ENCODE results near the gene INSRR.

The INSRR gene

GRCh38 chr1:156836041-156836654, 22.8 kb downstream of the INSRR start:
- intact Hi-C loops (cut with DNase I; ENCODE audit: low total_unique reads): no loop called here
- H3K9me3 ChIP-seq: no peaks in the 10 kb centered on the region
- H3K27ac ChIP-seq: no peak overlapping the region
- no peaks in the 10 kb centered on the region for H3K4me1 ChIP-seq
- DNase-seq: no peak
- TF ChIP-seq, protein P1, sequence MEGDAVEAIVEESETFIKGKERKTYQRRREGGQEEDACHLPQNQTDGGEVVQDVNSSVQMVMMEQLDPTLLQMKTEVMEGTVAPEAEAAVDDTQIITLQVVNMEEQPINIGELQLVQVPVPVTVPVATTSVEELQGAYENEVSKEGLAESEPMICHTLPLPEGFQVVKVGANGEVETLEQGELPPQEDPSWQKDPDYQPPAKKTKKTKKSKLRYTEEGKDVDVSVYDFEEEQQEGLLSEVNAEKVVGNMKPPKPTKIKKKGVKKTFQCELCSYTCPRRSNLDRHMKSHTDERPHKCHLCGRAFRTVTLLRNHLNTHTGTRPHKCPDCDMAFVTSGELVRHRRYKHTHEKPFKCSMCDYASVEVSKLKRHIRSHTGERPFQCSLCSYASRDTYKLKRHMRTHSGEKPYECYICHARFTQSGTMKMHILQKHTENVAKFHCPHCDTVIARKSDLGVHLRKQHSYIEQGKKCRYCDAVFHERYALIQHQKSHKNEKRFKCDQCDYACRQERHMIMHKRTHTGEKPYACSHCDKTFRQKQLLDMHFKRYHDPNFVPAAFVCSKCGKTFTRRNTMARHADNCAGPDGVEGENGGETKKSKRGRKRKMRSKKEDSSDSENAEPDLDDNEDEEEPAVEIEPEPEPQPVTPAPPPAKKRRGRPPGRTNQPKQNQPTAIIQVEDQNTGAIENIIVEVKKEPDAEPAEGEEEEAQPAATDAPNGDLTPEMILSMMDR (IDR thresholded peaks at IDR 0.05): no peak
- peaks cover 0 to 75% of the 10 kb centered on the region in 2 donors for H3K27me3 ChIP-seq
- no peaks in the 10 kb centered on the region for H3K36me3 ChIP-seq
- H3K4me3 ChIP-seq: no peak overlapping the region

- no peaks in the 10 kb centered on the region for H3K9me3 ChIP-seq
- H3K36me3 ChIP-seq: no peaks in the 10 kb centered on the region
- peaks cover 0 to 69% of the 10 kb centered on the region in 2 donors for H3K27me3 ChIP-seq
- intact Hi-C loops (cut with DNase I; ENCODE audit: low total_unique reads): no loop called here
- TF ChIP-seq, protein P1 (IDR thresholded peaks at IDR 0.05): no peak
- no peak overlapping the region for H3K4me3 ChIP-seq
- H3K27ac ChIP-seq: no peak overlapping the region
- H3K4me1 ChIP-seq: no peaks in the 10 kb centered on the region
- DNase-seq: no peak
Observed at GRCh38 chr1:156834322-156834721, 24.6 kb downstream of the INSRR start.

GRCh38 chr1:156833603-156834002, 25.3 kb downstream of the INSRR start:
- no peak for DNase-seq
- no peaks in the 10 kb centered on the region for H3K4me1 ChIP-seq
- peaks cover 0 to 62% of the 10 kb centered on the region in 2 donors for H3K27me3 ChIP-seq
- H3K4me3 ChIP-seq: no peak overlapping the region
- intact Hi-C loops (cut with DNase I; ENCODE audit: low total_unique reads): no loop called here
- no peak overlapping the region for H3K27ac ChIP-seq
- no peaks in the 10 kb centered on the region for H3K36me3 ChIP-seq
- no peaks in the 10 kb centered on the region for H3K9me3 ChIP-seq
- TF ChIP-seq, protein P1 (IDR thresholded peaks at IDR 0.05): no peak

GRCh38 chr1:156832434-156832833, 26.5 kb downstream of the INSRR start:
- no peak overlapping the region for H3K27ac ChIP-seq
- peaks cover 0 to 52% of the 10 kb centered on the region in 2 donors for H3K27me3 ChIP-seq
- DNase-seq: no peak
- no peaks in the 10 kb centered on the region for H3K9me3 ChIP-seq
- no peak overlapping the region for H3K4me3 ChIP-seq
- H3K4me1 ChIP-seq: no peaks in the 10 kb centered on the region
- TF ChIP-seq, protein P1 (IDR thresholded peaks at IDR 0.05): no peak
- intact Hi-C loops (cut with DNase I; ENCODE audit: low total_unique reads): no loop called here
- no peaks in the 10 kb centered on the region for H3K36me3 ChIP-seq

DNA sequence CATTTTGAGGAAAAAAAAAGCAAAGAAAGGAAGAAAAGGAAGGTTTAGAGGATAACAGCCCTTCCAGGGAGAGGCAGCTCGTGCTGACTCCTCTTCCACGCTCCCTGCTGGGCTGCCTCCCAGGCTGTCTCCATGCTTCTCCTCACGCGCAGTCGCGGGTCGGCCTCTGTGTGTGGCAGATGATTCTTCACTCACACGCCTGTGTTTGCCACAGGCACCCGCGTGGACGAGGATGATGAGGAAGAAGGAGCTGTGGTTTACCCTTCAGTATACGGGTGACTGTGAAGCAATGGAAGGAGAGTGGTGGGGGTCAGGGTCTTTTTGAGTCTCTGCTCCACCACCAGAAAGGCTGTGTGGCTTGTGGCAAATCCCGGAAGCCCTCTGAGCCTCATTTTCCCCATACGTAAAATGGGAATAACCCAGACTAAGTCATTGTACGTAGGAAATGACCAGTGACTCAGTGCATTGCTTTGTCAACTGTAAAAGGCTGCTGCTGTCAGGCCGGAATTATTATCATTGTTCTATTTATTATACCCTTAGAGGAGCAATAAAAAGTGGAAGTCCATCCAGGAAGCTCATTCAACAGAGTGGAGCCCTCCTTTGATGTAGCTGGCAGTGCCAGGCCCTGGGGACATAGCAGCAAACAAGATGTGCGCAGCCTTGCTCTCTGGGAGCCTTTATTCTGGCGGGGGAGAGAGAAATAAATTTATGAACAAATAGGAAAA, 30.4 kb downstream of the INSRR start:
- H3K36me3 ChIP-seq: no peaks in the 10 kb centered on the region

More for the DNA sequence above, 30.4 kb downstream of the INSRR start:
- H3K27me3 ChIP-seq: peaks cover 0 to 33% of the 10 kb centered on the region in 2 donors
- no peak for DNase-seq
- H3K4me1 ChIP-seq: no peaks in the 10 kb centered on the region
- no peak overlapping the region for H3K4me3 ChIP-seq
- TF ChIP-seq, protein P1 (IDR thresholded peaks at IDR 0.05): no peak
- no peaks in the 10 kb centered on the region for H3K9me3 ChIP-seq
- H3K27ac ChIP-seq: no peak overlapping the region
- intact Hi-C loops (cut with DNase I; ENCODE audit: low total_unique reads): no loop called here

Measured in tibial artery (tissue), 4 donors.